ENCODE measurements around the gene CCDC81. TPM values are rescaled to one million over a fixed set of nuclear protein-coding genes. Genes with fewer than 3 reads are reported as not detected.

CCDC81 gene
- total RNA-seq, 4 donors from 2014 or later: 1.1 to 1.8 TPM; not detected in 2

GRCh38 chr11:86443415-86443814 lies 68.7 kb downstream of the CCDC81 start:
- no peak for DNase-seq (ENCODE audit: low spot score in 2 of 2)
- no peak for TF ChIP-seq CTCF (IDR thresholded peaks at IDR 0.05)
- TF ChIP-seq POLR2A (IDR thresholded peaks at IDR 0.05): no peak
- no peak for TF ChIP-seq POLR2AphosphoS5 (IDR thresholded peaks at IDR 0.05)
- no peak for TF ChIP-seq EP300 (IDR thresholded peaks at IDR 0.05)
- H3K4me3 ChIP-seq: no peak overlapping the region
- H3K36me3 ChIP-seq: no peaks in the 10 kb centered on the region
- H3K27me3 ChIP-seq: no peaks in the 10 kb centered on the region
- H3K4me1 ChIP-seq: no peaks in the 10 kb centered on the region
- 83% methylated on average over 1 of the region's 1 CpG for WGBS
- no peak overlapping the region for H3K27ac ChIP-seq
- H3K9me3 ChIP-seq: no peaks in the 10 kb centered on the region

- H3K36me3 ChIP-seq: no peaks in the 10 kb centered on the region
- H3K4me3 ChIP-seq: no peak overlapping the region
- TF ChIP-seq POLR2AphosphoS5 (IDR thresholded peaks at IDR 0.05) (no peak), CTCF (IDR thresholded peaks at IDR 0.05) (no peak), POLR2A (IDR thresholded peaks at IDR 0.05) (no peak)
- H3K4me1 ChIP-seq: no peaks in the 10 kb centered on the region
- WGBS: 100% methylated on average over 1 of the region's 1 CpG
- H3K27ac ChIP-seq: no peak overlapping the region
- DNase-seq (ENCODE audit: low spot score in 2 of 2): no peak
- H3K9me3 ChIP-seq: no peaks in the 10 kb centered on the region
- H3K27me3 ChIP-seq: no peaks in the 10 kb centered on the region
These were observed 70.3 kb downstream of the CCDC81 start for GRCh38 chr11:86444981-86445380.

- Histone ChIP-seq H3K9me3 (no peaks in the 10 kb centered on the region), H3K27ac (no peak overlapping the region), H3K27me3 (no peaks in the 10 kb centered on the region), H3K4me3 (no peak overlapping the region), H3K4me1 (no peaks in the 10 kb centered on the region), H3K36me3 (no peaks in the 10 kb centered on the region)
- 93% methylated on average over 8 of the region's 8 CpGs for WGBS
- no peak for DNase-seq (ENCODE audit: low spot score in 2 of 2)
- no peak for TF ChIP-seq EP300 (IDR thresholded peaks at IDR 0.05)
- TF ChIP-seq POLR2A (IDR thresholded peaks at IDR 0.05): no peak
- TF ChIP-seq CTCF (IDR thresholded peaks at IDR 0.05): no peak
- TF ChIP-seq POLR2AphosphoS5 (IDR thresholded peaks at IDR 0.05): no peak
These were observed 71.7 kb downstream of the CCDC81 start for GRCh38 chr11:86446163-86446923.

GRCh38 chr11:86446924-86447285 lies 72.2 kb downstream of the CCDC81 start:
- Histone ChIP-seq H3K27ac (no peak overlapping the region), H3K4me1 (no peaks in the 10 kb centered on the region), H3K27me3 (no peaks in the 10 kb centered on the region), H3K36me3 (no peaks in the 10 kb centered on the region), H3K4me3 (no peak overlapping the region), H3K9me3 (no peaks in the 10 kb centered on the region)
- WGBS: 96% methylated on average over 12 of the region's 12 CpGs
- TF ChIP-seq POLR2A (IDR thresholded peaks at IDR 0.05) (no peak), POLR2AphosphoS5 (IDR thresholded peaks at IDR 0.05) (no peak), EP300 (IDR thresholded peaks at IDR 0.05) (no peak), CTCF (IDR thresholded peaks at IDR 0.05) (no peak)
- no peak for DNase-seq (ENCODE audit: low spot score in 2 of 2)

- TF ChIP-seq EP300 (IDR thresholded peaks at IDR 0.05) (no peak), CTCF (IDR thresholded peaks at IDR 0.05) (no peak), POLR2AphosphoS5 (IDR thresholded peaks at IDR 0.05) (no peak), POLR2A (IDR thresholded peaks at IDR 0.05) (no peak)
- no peaks in the 10 kb centered on the region for H3K9me3 ChIP-seq
- 78% methylated on average over 3 of the region's 3 CpGs for WGBS
- no peaks in the 10 kb centered on the region for H3K36me3 ChIP-seq
- H3K4me1 ChIP-seq: no peaks in the 10 kb centered on the region
- DNase-seq (ENCODE audit: low spot score in 2 of 2): no peak
- H3K27ac ChIP-seq: no peak overlapping the region
- no peak overlapping the region for H3K4me3 ChIP-seq
- H3K27me3 ChIP-seq: no peaks in the 10 kb centered on the region
These were observed 73.2 kb downstream of the CCDC81 start for GRCh38 chr11:86447763-86448480.

All from suprapubic skin (tissue), 4 donors.